Cardiac fibroblast (primary cell): ENCODE data around the gene PLPPR2.
"Not testable (repeated sequence)": the region's sequence is repeated elsewhere in the genome, so short reads cannot be mapped to it uniquely, and the experiment has no call there.

Experiments
- DNase-seq, 2 donors: peaks; one replicate each; pipeline versions ENCODE4 v3.0.0 to v3.0.0-alpha.2; 2010; ENCODE audit warnings: low read depth in 2 of 2
- H3K4me3 ChIP-seq, 2 donors: replicated peaks in 1 of 2; 1 replicate in 1 of 2; 2 replicates in 1 of 2; pipeline ENCODE4 v1.5.1; 2011; ENCODE audit warnings: low read depth in 2 of 2, low read length in 2 of 2, mild to moderate bottlenecking in 2 of 2, moderate library complexity in 1 of 2
- CTCF ChIP-seq: IDR thresholded peaks from one replicate; pipeline ENCODE4 v1.5.1; 2011; ENCODE audit warnings: low read depth, mild to moderate bottlenecking, low read length, inconsistent platforms

The PLPPR2 gene, protein sequence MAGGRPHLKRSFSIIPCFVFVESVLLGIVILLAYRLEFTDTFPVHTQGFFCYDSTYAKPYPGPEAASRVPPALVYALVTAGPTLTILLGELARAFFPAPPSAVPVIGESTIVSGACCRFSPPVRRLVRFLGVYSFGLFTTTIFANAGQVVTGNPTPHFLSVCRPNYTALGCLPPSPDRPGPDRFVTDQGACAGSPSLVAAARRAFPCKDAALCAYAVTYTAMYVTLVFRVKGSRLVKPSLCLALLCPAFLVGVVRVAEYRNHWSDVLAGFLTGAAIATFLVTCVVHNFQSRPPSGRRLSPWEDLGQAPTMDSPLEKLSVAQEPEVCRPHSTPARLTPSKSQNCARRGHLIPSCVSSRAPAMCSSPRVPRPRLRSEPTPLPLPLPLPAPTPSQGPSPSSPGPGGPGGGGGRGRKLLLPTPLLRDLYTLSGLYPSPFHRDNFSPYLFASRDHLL

GRCh38 chr19:11355160-11356073, at the start of gene PLPPR2:
TSS of gene PLPPR2 (plus strand) at chr19:11355432. CDS start at chr19:11357674, 2,242 bp downstream.
- TF ChIP-seq CTCF, result no peak

DNA sequence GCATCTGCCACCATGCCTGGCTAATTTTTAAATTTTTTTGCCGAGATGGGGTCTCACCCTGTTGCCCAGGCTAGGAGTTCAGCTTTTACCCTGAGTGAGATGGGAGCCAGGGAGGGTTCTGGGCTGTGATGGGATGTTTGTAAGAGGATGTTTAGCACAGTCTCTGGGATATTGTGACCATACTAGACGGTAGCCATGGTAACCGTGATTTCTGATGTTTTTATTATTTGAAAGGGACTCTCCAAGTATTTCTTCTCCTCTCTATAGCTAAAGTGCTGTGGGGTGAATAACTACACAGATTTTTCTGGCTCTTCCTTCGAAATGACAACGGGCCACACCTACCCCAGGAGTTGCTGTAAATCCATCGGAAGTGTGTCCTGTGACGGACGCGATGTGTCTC, 48.9 kb upstream of the PLPPR2 start:
- no peak for DNase-seq
- no peak overlapping the region for H3K4me3 ChIP-seq
- TF ChIP-seq CTCF, result no peak

More at GRCh38 chr19:11355160-11356073, at the start of gene PLPPR2:
- peak; percentile 89 to 91 for DNase-seq
- H3K4me3 ChIP-seq, result peak within 1 kb of the TSS; percentile 70 to 76

DNA sequence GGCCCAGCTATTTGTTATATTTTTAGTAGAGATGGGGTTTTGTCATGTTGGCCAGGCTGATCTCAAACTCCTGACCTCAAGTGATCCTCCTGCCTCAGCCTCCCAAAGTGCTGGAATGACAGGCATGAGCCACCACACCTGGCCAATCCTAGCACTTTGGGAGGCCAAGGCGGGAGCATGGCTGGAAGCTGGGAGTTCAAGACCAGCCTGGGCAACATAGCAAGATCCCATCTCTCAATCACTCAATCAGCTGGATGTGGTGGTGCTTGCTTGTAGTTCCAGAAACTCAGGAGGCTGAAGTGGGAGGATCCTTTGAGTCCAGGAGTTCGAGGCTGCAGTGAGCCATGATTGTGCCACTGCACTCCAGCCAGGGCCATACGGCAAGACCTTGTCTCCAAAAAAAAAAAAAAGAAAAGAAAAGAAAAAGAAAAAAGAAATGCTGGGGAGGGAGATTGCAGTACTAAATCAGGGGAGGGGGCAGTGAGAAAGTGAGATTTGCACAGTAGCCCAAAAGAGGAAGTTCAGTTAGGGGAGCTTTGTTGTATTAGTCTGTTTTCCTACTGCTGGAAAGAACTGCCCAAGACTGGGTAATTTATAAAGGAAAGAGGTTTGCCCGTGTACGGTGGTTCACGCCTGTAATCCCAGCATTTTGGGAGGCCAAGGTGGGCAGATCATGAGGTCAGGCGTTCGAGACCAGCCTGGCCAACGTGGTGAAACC, 34.8 kb upstream of the PLPPR2 start:
- H3K4me3 ChIP-seq, DNase-seq: not testable (repeated sequence)

DNA sequence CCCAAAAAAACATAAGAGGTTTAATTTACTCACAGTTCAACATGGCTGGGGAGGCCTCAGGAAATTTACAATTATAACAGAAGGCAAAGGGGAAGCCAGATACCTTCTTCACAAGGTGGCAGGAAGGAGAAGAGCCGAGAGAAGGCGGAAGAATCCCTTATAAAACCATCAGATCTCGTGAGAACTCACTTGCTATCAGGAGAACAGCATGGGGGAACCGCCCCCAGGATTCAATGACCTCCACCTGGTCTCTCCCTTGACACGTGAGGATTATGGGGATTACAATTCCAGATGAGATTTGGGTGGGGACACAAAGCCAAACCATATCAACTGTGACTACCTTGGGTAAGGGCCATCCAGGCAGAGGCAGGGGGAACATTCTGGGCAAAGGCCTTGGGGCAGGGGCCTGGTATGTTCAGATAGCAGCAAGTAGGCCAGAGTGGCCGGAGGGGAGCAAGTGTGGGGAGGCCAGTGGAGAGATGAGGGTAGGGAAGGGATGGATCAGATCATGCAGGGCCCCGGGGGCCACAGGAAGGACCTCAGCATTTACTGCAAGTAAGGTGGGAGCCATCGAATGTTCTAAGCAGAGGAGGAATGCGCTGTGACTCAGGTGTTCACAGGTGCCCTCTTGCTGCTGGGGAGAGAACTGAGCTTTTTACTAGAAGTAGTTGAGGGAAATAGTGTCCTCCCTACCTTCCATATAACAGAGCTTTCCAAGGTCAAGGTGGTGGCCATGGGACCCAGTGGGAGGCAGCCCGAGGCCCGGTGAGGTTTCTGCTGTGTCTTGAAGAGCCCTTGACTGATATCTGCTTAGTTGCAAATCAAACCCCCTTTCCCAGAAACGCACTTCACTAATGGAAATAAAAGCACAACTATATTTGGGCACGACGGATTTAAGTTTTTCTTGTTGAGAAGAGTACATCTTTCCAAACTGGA, 33.8 kb upstream of the PLPPR2 start:
- no peak overlapping the region for H3K4me3 ChIP-seq
- DNase-seq, result no peak
- no peak for TF ChIP-seq CTCF

GRCh38 chr19:11322269-11323024, 32.8 kb upstream of the PLPPR2 start:
- no peak for TF ChIP-seq CTCF
- H3K4me3 ChIP-seq, result no peak overlapping the region
- DNase-seq, result no peak

GRCh38 chr19:11323601-11324078, 31.6 kb upstream of the PLPPR2 start:
- H3K4me3 ChIP-seq, result peak overlapping the region in 1 of 2 donors; percentile 7
- DNase-seq, result no peak
- TF ChIP-seq CTCF, result no peak
